Measurements from ENCODE around the gene EFL1. TPM values are rescaled to one million over a fixed set of nuclear protein-coding genes. Genes with fewer than 3 reads are reported as not detected.

Gene EFL1
- total RNA-seq, 1 experiment from 2014 or later = 27.5 TPM

DNA sequence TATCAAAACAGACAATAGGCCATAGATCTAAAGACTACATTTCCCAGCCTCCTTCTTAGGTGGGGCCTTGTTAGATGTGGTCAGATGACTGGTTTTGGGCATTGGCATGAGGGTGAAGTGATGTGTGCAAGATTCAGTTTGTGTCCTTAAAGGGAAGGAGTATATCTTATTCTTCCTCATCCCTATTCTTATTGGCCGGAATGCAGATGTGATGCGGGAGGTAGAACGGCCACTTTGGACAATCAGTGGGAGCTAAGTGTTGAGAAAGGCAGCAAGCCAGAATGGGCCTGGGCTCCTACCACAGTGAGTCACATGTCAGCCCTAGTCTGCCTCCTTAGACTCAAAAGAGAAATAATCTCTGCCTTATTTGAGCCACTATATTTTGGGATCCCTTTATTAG, 126.9 kb downstream of the EFL1 start (continued):
- TF ChIP-seq KAT7 (CRISPR knock-in tag; IDR thresholded peaks at IDR 0.05; ENCODE audit: borderline replicate concordance) = no peak

DNA sequence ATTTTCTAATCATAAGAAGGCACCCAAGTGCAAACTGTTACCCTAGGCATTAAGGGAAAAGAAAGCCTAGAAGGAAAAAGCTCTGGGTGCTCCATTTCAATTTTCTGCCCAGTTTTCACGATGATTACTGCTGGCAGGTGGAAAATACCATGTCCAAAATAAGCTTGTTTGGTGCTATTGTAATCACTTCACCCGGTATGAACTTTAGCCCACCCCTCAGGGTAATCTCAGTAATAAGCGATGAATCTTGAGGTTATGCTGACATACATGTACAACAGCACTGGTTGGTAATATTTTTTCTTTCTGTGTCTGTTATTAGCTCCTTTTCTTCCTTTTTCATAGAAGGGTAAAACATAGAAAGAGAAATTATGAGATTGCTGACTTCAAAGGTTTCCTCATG, 128.1 kb downstream of the EFL1 start:
- no peak for ATAC-seq
- CTCF ChIA-PET = interaction anchor here (1.6 to 2.5 kb wide), 2 partner anchors 10 to 25 kb away, joined by 4 to 12 read pairs; no protein-coding TSS in a partner anchor

DNA sequence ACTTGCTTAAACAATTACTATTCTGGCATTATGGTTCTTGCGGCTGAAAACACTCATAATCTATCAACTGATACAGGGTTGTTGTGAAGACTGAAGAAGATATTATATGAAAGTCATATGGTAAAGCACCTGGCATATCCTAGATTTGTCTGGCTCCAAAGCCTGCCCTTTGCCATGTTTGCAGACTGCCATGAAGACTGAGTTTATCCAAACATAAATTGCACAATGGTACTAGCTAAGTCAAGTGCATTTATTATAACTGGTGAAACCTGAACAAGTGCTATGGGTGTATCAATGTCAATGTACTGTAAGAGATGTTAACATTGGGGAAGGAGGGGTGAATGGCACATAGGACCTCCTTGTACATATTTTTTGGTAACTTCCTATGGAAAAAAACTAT, 129.3 kb downstream of the EFL1 start:
- ChIA-PET POLR2A (no interaction called here), CTCF (interaction anchor here (0.6 to 0.7 kb wide), 2 partner anchors 25 to 29 kb away, joined by 3 to 4 read pairs; no protein-coding TSS in a partner anchor)
- DNase-seq (ENCODE audit: low spot score) = no peak
- Mint-ChIP-seq H3K27ac (no peak overlapping the region), H3K4me3 (no peak overlapping the region), H3K4me1 (no peaks in the 10 kb centered on the region), H3K9me3 (no peaks in the 10 kb centered on the region), H3K27me3 (ENCODE audit: low read depth) (no peaks in the 10 kb centered on the region), H3K36me3 (peaks cover 4% of the 10 kb centered on the region; the same call in 1 of the 2 replicates)
- TF ChIP-seq CREM (CRISPR knock-in tag; IDR thresholded peaks at IDR 0.05) = no peak
- TF ChIP-seq, protein P1, sequence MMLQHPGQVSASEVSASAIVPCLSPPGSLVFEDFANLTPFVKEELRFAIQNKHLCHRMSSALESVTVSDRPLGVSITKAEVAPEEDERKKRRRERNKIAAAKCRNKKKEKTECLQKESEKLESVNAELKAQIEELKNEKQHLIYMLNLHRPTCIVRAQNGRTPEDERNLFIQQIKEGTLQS (CRISPR knock-in tag; conservative IDR thresholded peaks at IDR 0.05) = no peak
- TF ChIP-seq, protein P2, sequence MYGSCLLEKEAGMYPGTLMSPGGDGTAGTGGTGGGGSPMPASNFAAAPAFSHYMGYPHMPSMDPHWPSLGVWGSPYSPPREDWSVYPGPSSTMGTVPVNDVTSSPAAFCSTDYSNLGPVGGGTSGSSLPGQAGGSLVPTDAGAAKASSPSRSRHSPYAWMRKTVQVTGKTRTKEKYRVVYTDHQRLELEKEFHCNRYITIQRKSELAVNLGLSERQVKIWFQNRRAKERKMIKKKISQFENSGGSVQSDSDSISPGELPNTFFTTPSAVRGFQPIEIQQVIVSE (CRISPR knock-in tag; IDR thresholded peaks at IDR 0.05; ENCODE audit: borderline replicate concordance) = no peak
- TF ChIP-seq RORB (CRISPR knock-in tag; IDR thresholded peaks at IDR 0.05) = no peak
- TF ChIP-seq, protein P3, sequence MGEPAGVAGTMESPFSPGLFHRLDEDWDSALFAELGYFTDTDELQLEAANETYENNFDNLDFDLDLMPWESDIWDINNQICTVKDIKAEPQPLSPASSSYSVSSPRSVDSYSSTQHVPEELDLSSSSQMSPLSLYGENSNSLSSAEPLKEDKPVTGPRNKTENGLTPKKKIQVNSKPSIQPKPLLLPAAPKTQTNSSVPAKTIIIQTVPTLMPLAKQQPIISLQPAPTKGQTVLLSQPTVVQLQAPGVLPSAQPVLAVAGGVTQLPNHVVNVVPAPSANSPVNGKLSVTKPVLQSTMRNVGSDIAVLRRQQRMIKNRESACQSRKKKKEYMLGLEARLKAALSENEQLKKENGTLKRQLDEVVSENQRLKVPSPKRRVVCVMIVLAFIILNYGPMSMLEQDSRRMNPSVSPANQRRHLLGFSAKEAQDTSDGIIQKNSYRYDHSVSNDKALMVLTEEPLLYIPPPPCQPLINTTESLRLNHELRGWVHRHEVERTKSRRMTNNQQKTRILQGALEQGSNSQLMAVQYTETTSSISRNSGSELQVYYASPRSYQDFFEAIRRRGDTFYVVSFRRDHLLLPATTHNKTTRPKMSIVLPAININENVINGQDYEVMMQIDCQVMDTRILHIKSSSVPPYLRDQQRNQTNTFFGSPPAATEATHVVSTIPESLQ (CRISPR knock-in tag; IDR thresholded peaks at IDR 0.05) = no peak
- TF ChIP-seq, protein P4, sequence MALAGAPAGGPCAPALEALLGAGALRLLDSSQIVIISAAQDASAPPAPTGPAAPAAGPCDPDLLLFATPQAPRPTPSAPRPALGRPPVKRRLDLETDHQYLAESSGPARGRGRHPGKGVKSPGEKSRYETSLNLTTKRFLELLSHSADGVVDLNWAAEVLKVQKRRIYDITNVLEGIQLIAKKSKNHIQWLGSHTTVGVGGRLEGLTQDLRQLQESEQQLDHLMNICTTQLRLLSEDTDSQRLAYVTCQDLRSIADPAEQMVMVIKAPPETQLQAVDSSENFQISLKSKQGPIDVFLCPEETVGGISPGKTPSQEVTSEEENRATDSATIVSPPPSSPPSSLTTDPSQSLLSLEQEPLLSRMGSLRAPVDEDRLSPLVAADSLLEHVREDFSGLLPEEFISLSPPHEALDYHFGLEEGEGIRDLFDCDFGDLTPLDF (CRISPR knock-in tag; IDR thresholded peaks at IDR 0.05) = no peak
- TF ChIP-seq, protein P5, sequence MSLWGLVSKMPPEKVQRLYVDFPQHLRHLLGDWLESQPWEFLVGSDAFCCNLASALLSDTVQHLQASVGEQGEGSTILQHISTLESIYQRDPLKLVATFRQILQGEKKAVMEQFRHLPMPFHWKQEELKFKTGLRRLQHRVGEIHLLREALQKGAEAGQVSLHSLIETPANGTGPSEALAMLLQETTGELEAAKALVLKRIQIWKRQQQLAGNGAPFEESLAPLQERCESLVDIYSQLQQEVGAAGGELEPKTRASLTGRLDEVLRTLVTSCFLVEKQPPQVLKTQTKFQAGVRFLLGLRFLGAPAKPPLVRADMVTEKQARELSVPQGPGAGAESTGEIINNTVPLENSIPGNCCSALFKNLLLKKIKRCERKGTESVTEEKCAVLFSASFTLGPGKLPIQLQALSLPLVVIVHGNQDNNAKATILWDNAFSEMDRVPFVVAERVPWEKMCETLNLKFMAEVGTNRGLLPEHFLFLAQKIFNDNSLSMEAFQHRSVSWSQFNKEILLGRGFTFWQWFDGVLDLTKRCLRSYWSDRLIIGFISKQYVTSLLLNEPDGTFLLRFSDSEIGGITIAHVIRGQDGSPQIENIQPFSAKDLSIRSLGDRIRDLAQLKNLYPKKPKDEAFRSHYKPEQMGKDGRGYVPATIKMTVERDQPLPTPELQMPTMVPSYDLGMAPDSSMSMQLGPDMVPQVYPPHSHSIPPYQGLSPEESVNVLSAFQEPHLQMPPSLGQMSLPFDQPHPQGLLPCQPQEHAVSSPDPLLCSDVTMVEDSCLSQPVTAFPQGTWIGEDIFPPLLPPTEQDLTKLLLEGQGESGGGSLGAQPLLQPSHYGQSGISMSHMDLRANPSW (CRISPR knock-in tag; conservative IDR thresholded peaks at IDR 0.05; ENCODE audit: low read depth) = no peak
- no peak for TF ChIP-seq MXD4 (CRISPR knock-in tag; IDR thresholded peaks at IDR 0.05; ENCODE audit: borderline replicate concordance)
- TF ChIP-seq TP53 (CRISPR knock-in tag; IDR thresholded peaks at IDR 0.05) = no peak
- no peak for TF ChIP-seq ATF1 (CRISPR knock-in tag; IDR thresholded peaks at IDR 0.05)
- TF ChIP-seq, protein P6, sequence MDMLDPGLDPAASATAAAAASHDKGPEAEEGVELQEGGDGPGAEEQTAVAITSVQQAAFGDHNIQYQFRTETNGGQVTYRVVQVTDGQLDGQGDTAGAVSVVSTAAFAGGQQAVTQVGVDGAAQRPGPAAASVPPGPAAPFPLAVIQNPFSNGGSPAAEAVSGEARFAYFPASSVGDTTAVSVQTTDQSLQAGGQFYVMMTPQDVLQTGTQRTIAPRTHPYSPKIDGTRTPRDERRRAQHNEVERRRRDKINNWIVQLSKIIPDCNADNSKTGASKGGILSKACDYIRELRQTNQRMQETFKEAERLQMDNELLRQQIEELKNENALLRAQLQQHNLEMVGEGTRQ (CRISPR knock-in tag; IDR thresholded peaks at IDR 0.05) = no peak
- TF ChIP-seq ZBTB21 (CRISPR knock-in tag; IDR thresholded peaks at IDR 0.05; ENCODE audit: borderline replicate concordance) = no peak
- no peak for TF ChIP-seq SMAD3 (CRISPR knock-in tag; IDR thresholded peaks at IDR 0.05; ENCODE audit: borderline replicate concordance)
- no peak for TF ChIP-seq NFATC4 (CRISPR knock-in tag; IDR thresholded peaks at IDR 0.05)
- ATAC-seq = no peak

More for the DNA sequence above, 128.1 kb downstream of the EFL1 start:
- DNase-seq (ENCODE audit: low spot score) = no peak
- TF ChIP-seq NFYB (CRISPR knock-in tag; conservative IDR thresholded peaks at IDR 0.05; ENCODE audit: low read depth) (no peak), KAT7 (CRISPR knock-in tag; IDR thresholded peaks at IDR 0.05; ENCODE audit: borderline replicate concordance) (no peak), ZNF121 (CRISPR knock-in tag; IDR thresholded peaks at IDR 0.05) (no peak), FOXP1 (CRISPR knock-in tag; IDR thresholded peaks at IDR 0.05; ENCODE audit: borderline replicate concordance) (no peak), TCF7 (CRISPR knock-in tag; IDR thresholded peaks at IDR 0.05; ENCODE audit: low read depth) (no peak), NR2C2 (CRISPR knock-in tag; IDR thresholded peaks at IDR 0.05) (no peak), ZNF219 (CRISPR knock-in tag; IDR thresholded peaks at IDR 0.05; ENCODE audit: borderline replicate concordance) (no peak), OVOL2 (CRISPR knock-in tag; IDR thresholded peaks at IDR 0.05; ENCODE audit: borderline replicate concordance) (no peak), GABPB1 (CRISPR knock-in tag; IDR thresholded peaks at IDR 0.05) (no peak), ZNF232 (CRISPR knock-in tag; IDR thresholded peaks at IDR 0.05) (no peak), ZNF263 (CRISPR knock-in tag; IDR thresholded peaks at IDR 0.05; ENCODE audit: low read depth) (no peak), ZNF416 (CRISPR knock-in tag; IDR thresholded peaks at IDR 0.05) (no peak), ZBTB21 (CRISPR knock-in tag; IDR thresholded peaks at IDR 0.05; ENCODE audit: borderline replicate concordance) (no peak)
- Mint-ChIP-seq H3K9me3 (no peaks in the 10 kb centered on the region), H3K4me3 (no peak overlapping the region), H3K4me1 (no peaks in the 10 kb centered on the region), H3K27me3 (ENCODE audit: low read depth) (no peaks in the 10 kb centered on the region), H3K36me3 (peaks cover 4% of the 10 kb centered on the region; the same call in 1 of the 2 replicates), H3K27ac (no peak overlapping the region)
- POLR2A ChIA-PET = no interaction called here

Data from WTC11 (cell line).